GM18511 (cell line): ENCODE data around the gene BBLN.

ENCODE experiments used
- ATAC-seq: cut with Tn5 transposase; IDR thresholded peaks from one replicate; pipeline ENCODE4 v1.9.1; 2021; ENCODE audit warnings: mild to moderate bottlenecking, moderate library complexity; ENCODE audit not compliant: unreplicated experiment

Gene BBLN

DNA sequence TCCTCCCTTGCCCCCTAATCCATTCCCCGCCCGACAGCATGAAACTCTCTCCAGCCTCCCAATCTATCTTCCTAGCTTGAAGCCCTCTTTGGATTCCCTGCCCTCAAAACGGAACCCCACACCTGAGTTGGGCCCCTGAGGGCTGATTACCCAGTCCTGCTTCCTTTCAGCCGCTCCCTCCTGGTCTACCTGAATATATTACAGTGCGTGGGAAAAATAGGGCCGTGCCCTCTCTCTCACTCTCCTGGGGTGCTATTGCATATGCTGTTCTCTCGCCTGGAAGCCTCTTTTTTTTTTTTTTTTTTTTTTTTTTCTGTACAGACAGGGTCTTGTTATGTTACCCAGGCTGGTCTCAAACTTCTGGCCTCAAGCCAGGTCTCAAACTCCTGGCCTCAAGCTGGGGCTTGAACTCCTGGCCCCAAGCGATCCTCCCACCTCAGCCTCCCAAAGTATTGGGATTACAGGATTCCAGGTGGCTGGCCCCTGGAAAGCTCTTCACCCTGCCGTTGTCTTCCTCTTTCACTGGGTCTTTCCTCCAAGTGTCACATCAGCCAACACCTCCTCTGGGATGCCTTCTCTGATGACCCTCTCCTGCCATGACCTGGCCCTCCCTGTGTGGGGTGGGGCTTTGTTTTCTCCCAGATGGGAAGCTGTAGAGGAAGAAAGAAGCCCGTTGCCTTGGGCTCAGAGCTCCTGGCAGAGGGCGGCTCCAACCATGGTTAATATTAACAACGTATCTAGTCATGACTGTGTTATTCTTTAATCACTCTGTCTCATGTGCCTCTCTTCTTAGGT, 51.3 kb downstream of the BBLN start:
- no peak for ATAC-seq

DNA sequence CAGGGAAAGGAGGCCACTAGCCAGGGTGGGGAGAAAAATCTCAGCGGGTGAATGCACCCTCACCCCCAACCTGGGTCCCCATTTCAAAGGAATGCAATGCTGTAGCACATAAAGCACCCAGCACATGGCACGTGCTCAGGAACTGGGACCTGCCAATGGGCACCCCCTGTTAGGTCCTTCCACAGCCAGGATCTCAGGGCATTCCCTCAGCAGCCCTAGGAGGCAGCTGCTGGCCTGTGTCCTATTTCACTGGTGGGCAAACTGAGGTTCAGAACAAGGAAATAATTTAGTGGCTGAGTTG, 51.9 kb downstream of the BBLN start:
- no peak for ATAC-seq
